Stimulated activated CD4-positive, alpha-beta T cell treated with anti-CD3 and anti-CD28 coated beads, TNF-alpha, amount 100 ng/mL, for 4 hours (primary cell): ENCODE results near the gene PON3.

Source experiments
- DNase-seq, 3 experiments: peaks; one replicate each; pipeline ENCODE4 v3.0.0-alpha.2; 2020; ENCODE audit warnings: low read depth in 3 of 3

Gene PON3

DNA sequence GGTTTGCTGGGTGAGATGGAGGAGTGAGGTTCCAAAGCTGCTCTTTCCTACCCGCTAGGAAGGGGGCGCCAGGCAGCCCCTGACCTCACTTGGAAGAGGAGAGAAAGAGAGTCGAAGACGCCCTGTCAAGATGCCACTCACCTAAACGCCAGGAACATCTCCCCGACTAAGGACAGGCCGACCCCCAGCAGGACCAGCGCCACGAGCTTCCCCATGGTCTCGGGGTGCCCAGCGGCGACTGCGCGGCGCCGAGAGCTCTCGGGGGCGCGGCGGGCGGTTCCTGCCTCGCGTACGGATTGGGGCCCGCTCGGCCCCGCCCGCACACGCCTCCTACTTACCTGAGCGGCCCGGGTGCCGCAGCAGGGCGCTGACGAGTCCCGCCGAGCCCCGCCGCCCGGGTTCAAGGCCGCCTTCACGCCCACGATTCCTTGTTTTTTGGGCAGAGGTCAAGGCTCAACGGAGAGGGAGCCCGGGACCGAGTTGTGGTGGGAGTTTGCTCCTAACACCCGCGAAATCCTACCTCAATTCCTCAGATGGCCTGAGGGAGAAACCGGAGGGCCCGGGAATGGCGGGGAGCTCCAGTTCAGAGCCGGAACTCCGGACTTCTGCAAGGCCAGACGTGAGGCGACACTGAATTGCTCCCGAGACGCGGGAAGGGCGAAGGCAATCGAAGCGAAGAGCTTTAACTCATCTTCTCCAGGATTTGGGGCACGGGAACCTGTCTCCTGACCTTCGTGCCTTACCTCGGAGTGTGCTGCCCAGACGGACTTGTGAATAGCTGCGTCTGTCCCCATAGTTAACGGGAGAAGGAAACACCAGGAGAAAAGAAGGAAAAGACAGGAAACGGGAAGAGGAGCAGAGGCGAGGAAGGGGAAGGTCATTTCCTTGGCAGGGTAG lies at the start of gene PON3:
Gene PON3, minus strand, starts transcription at position 240 of the 897 bp plus-strand sequence. Its CDS starts 25 bp downstream, at position 215.
- no peak for DNase-seq

DNA sequence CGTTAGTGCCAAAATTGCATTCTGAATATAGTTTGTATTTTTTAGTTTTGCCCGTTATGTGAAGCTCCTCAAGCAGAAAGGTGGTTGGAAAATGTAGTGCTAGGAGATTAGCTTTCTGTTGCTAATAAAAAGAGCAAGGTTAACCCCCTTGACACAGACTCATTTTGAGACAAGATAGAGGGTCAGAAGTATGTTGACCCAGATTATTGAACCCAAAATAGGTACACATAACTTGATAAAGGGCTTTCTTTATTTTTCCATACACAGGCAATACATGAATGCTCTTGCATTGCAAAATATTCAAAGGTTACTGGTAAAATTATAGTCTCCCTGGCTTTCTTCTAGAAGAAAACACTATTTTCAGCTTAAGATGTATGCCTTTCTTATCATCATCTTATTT lies 48.6 kb upstream of the PON3 start:
- DNase-seq = no peak

DNA sequence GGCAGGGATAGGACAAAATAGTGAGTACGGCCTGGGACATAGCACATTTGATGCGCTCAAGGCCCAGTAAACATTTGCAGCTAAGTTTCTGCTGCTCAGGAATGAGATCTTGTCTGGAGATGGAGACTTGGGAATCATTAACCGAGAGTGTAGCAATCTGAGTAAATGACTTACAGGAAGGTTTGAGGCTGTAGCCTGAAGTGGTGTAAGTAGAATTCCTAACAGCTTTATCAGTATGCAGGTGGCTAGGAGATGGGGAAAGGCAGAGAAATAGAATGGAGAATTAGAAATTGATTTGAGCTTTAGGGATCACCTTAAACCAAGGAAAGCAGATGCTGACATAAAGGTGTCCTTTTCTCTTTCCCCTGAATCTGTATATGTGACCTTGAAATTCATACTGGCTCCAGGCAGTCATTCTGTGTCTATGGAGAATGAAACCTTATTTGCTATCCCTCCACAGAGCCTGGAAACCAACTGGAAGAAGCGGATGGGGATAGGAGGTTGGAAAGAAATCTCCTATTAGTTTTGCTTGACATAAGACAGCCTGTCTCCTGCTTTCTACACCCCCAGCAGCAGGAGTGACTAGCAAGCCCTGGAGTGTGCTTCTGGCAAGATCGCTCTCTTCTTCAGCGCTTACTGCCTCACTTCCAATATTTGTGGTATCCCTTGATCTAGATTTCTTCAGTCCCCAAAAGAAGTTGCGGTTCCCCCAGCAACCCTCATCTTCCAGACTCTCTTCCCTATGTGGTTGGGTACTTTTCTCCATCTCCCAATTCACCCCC lies 45.1 kb upstream of the PON3 start:
- no peak for DNase-seq

DNA sequence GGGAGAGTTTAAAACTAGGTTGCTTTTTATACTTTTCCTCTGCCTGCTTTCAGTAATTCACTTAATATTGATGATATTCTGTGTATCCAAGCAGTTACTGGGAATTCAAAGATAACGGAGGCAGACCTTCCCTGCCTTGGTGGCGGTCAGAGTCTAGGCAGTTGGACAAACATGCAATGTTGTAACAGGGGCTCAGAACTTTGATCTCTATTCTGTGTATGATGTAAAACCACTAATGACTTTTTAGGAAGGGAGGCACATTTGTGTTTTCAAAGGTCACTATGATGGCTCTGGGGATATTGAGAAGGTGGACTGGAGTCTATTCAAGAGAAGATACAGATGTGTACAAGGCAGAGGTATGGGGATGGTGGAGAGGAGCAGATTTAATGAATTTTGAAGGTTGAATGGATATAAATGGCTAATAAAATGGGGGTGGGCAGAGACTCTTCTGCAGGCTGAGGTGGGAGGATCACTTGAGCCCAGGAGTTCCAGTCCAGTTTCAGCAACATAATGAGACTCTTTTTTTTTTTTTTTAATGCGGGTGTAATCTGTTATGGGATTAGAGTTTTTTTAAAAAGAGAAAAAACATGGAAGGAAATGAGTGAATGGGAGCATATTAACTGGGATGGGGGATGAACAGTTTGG lies 44.3 kb upstream of the PON3 start:
- DNase-seq = no peak

DNA sequence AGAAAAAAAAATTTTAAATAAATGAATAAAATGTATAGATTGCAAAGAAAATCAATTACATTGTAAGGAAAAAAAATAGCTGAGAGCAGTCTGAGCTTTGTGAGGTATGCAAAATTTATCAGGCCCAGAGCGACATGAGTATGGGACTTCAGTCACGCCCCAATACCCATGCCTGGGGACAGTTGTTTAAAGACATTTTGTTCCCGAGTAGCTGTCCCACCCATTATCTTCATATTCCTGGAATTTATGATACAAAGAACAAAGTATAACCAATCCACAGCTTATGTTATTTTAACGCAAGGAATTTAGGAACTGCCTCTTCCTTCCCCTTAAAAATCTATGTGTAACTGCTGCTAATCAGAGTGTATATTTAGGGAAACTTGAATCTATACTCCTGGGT lies 40.2 kb upstream of the PON3 start:
- DNase-seq = no peak

DNA sequence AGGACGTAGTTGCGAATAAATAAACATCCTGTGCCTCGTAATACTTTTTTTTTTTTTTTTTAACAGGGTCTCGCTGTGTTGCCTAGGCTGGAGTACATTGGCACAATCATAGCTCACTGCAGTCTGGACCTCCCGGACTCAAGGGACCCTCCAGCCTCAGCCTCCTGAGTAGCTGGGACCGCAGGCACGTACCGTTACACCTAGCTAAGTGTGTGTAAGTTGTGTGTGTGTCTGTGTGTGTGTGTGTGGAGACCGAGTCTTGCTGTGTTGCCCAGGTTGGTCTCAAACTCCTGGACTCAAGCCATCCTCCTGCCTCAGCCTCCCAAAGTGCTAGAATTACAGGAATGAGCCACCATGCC lies 39.2 kb upstream of the PON3 start:
- no peak for DNase-seq

DNA sequence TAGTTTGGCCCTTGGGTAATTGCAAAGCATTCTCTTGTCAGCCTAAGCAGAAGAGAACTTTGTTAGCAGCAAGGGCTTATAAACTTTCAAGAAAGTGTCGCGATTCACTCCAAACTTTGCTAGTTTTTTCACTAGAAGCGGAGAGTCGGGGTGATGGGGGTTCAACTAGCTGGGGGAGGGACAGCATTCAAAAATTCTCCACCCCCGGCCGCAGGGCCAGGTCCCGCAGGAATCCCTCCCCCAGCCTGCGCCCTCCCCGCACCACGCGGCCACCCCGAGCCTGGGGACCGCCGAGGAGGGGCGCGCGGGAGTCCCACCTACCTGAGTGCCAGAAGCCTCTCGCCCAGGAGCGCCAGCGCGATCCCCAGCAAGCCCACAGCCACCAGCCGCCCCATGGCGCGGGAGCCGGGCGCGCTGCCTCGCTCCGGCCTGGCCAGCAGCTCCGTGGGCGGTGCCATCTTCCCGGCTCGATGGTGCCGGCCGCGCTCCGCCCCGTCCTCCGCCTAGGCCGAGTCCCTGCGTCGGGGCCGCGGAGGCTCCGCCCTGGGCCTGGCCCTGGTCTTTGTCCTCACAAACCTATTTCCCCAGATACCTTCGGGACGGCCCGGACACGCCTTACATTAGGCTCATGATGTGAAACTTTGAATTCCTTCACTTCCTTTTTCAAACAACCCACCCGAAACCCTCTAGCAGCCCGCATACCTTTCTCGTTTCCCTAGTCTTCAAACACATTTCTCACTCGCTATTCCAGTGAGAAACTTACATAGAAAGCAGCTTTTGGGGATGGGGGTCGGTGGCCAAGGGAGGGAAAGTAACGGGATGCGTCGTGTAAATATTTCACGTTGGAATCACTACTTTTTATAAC lies 38.6 kb upstream of the PON3 start, which contains the start of gene PON2:
Gene PON2, minus strand, starts transcription at position 472 of the 865 bp plus-strand sequence. Its CDS starts 77 bp downstream, at position 395.
- peak; percentile 8 to 20 (median 14) for DNase-seq

DNA sequence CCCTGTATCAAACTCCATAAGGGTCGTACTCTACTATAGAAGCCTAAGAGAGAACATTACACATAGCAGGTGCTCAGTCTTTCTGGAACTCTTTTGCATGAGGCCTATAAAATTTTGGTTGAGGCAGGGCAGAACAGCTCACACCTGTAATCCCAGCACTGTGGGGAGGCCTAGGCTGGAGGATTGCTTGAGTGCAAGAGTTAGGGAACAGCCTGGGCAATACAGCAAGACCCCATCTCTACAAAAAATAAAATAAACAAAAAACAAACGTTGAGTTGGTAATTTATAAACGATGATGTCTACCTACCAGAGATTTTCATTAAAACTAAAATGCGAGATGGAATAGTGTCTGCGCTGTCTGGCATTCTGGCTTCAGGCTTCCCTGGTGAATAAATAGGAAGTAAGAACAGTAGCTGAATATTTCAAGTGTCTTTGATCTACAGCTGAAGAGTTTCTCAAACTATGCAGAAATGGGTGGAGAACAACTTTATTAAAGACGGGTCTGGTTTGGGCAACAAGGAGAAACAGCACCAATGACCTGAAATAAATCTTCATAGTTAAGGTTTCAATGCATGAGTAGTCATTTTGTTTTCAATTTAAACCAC lies 37.9 kb upstream of the PON3 start:
- DNase-seq = no peak

DNA sequence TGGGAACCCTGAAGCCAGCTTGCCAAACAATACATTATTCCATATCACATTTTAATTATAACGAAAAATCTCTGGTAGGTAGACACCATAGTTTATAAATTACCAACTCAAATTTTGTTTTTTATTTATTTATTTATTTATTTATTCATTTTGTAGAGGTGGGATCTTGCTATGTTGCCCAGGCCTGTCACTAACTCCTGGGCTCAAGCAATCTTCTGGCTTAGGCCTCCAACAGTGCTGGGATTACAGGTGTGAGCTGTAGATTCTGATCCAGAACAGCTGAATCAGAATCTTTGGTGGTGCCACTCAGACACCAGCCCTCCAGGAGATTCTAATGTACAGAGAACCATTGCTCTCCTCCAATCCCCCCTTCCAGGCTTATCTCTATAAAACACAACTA lies 37.0 kb upstream of the PON3 start:
- no peak for DNase-seq

DNA sequence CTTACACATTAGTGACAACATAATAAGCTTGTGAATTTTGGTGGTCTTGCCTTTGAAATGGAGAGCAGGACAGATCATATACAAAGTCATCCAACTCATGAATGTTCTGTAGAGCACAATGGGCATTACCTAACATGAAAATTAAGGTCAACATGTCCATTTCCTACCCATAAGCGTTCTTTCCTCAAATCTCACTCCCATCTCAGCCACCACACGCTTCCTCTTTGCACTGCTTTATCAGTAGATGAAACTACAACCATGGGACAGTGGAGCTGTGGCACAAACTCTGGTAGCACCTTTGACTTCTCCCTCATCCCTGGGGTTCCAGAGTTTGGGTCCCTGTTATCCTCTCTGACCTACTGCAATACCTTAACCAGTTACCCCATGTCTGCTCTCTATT lies 36.4 kb upstream of the PON3 start:
- DNase-seq = no peak

DNA sequence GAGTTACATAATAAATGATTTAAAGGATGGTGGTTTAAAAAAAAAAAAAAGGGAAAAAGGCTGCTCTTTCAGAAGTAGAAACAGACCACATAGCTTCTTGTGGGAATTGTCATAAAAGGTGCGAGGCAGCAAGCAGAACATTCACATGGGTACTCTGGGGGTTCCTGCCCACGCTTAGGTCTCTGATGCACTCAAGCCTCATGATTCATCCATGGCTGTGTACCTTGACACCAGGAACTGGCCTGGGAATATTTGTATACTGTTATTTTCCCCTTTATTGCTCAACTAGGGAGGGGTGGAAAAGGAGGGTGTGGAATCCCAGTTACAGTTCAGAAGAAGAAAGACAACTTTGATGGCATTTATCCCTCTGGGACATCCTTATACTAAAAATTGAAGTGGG lies 34.7 kb upstream of the PON3 start:
- no peak for DNase-seq

DNA sequence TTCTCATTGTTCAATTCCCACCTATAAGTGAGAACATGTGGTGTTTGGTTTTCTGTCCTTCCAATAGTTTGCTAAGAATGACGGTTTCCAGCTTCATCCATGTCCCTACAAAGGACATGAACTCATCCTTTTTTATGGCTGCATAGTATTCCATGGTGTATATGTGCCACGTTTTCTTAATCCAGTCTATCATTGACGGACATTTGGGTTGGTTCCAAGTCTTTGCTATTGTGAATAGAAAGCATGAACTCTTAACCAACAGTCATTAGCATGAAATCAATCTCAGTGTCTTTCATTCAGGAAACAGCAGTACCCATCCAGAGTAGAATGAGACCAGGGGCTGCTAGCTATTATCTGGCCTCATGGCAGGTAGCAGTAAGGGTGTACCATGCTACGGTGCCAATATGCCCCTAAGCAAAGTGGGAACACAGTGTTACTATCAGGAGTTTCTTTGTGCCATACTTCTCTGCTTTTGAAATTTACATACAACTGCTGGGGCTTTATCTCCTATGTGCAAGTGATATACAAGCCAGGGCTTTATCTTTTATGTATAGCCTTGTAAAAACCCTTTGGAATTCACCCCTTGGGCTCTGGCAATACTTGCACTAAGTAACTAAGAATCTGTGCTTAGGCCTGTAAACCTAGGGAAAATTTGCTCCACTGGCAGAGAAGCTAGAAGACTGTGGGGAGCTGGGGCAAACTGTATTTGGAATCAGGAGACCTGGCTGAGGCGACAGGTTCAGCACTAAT lies 33.2 kb upstream of the PON3 start:
- DNase-seq = no peak

DNA sequence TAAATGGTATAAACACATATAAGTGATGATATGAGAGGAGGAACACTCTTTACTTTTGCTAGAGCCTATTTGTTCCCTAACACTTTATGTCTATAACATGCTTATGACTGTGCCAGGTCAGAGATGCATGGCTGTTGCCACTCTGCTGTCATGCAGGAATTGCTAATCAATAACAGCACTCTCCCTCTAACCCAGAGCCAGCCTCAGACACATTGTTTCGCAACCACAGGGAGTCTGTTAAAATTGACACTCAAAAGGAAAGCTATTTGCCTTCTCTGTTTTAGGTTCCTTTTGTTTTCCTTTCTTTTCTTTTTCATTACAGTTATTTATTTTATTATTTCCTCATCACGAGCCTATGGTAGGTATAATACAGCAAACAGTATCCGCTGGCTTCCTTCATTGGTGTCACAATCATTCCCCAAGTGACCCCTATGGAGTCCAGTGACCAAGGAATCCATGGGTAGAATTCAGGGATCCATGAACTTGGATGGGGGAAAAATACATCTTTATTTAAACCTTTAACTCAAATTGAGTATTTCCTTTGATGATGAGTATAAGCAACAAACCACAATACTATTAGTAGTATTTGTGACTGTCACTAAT lies 31.8 kb upstream of the PON3 start:
- no peak for DNase-seq

DNA sequence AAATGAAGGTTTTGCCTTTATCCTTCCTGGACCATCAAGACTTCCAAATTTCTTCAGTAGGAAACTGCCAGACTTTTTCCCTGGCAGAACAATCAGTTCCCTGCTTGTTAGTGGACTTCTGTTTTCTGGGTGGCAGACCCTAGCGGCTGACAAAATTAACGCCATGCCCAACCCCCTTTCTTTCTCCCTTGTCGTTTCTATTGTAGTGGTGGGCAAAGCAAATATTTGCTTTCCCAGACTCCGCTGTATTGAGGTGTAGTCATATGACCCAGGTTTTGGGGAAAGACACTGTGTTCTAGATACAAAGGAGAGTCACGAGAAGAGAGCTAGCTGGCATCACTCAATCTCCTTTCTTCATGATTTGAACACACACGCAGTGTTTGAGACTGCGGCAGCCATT lies 31.0 kb upstream of the PON3 start:
- no peak for DNase-seq

DNA sequence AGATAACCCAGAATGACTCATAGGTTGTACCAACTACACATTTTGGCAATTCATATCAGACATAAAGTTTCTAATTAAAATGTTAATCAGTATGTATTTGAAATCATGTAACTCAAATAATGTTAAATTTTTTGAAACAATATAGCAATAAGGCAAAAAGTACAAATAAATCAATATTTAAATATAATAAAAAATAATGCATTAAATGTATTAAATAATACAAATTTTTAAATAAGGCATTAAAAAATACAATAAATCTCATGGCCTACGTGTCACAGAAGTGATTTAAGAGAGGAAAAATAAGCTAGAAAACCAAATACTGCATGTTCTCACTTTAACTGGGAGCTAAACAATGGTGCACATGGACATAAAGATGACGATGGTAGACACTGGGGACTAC lies 29.5 kb upstream of the PON3 start:
- no peak for DNase-seq

DNA sequence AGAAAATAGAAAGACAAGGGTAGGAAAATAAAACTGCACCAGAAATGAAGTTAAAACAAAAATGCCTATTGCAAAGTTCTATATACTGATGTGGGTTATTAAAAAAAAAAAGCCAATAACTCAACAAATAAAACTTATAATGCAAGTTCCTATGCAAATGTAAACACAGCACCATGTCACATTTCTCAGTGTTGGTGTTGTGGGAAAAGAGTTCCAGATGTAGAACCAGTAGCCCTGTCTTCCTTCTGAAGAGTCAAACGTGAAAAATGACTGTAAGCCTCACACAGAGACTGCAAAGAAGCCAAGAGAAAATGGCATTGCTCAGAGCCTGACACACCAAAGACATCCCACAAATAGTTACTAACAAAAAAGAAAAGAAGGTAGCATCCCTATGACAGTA lies 28.5 kb upstream of the PON3 start:
- DNase-seq = no peak

DNA sequence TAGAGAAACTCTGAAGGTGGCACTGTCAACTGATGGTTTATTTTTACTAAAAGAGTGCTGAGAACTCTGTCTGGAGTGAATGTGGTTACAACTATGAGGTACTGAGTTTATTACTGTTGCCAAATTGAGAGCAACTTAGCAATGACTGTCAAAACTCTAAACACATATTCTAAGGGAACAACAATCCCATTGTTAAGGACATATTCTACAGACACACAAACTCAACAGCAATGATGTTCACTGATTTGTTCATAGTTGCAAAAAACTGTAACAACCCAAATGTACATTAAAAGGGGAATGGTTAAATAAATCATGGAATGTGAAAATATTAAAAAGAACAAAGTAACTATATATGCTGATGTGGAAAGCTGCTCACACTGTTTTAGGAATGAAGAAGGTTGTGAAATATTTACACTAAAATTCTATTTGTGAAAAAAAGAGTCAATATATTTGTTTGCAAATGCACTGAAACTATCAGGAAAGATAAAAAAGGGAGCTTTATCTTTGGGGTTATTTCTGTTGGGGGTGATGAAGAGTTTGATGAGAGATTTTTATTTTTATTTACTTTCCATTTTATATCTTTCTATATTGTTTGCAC lies 25.8 kb upstream of the PON3 start:
- no peak for DNase-seq

DNA sequence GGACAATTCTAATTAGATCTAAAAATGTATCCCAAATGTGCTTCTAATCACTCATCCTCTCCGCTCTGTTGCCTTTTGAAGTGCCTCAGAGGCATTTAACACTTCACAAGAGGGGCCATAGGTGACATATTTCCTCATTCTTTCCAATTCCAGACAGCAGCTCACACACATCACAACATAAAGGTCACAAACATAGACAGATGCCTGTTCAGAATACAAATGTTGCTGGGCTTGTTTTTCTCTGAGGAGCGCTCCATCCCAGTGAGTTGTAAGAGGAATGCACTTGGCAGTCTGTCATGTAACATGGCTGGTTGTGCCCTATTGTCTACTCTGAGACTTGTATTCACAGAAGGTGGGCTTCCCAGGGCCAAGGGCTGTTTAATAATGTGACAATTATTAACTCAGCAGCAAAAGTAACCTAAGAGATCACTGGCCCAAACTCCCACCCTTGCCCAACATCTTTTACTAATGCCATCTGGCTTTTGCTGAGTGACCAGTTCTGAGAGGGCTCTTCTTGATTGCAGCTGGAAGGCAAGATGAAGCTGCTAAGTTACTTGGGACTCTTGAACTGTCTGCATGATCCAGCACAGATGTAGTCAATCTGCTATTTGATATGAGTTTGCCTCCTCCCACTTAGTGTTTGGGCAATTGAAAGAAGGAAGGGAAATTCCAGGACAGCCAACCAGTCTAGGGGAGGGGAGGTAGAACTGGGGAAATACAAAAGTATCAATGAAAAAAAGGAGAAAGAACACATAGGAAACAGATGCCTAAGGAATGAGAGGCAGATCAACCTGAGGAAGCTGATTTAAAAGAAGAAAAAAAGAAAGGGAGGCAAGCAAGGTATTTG lies 25.0 kb upstream of the PON3 start:
- DNase-seq = no peak

DNA sequence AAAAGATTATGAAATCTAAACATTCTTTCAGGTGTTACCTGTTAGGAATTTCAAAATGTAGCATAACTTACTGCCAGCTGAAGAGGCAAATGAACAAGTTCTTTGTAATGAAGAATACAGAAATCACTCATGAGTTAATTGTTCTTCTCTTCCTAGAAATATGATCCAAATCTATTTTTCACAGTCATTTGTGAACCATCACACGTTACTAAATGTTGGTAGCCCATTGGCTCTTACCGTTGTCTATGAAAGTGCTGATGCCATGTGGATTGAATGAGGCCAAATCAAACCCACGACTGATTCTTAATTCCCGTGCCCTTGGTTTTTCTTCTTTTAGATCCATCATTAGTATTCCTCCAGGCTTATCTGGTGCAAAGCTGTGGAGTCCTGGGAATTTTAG lies 15.9 kb upstream of the PON3 start:
- DNase-seq = no peak
